Gastroesophageal sphincter (tissue), 4 donors: ENCODE data around the gene OR5K2. TPM values are rescaled to one million over a fixed set of nuclear protein-coding genes. Genes with fewer than 3 reads are reported as not detected.

ENCODE experiments used
- ATAC-seq: fragments of 150-250 bp; one replicate; pipeline ENCODE4 v1.9.1; 2016; ENCODE audit warnings: mild to moderate bottlenecking, moderate library complexity
- H3K27ac ChIP-seq, 4 donors: fragments of 200-600 bp; sonication (generic) in 3 of 4; 1 replicate in 3 of 4; 2 replicates in 1 of 4; pipeline ENCODE4 v1.5.1; 2016 to 2019
- H3K27me3 ChIP-seq: fragments of 200-600 bp; sonication (generic); one replicate; pipeline ENCODE4 v1.5.1; 2019
- H3K36me3 ChIP-seq, 2 donors: fragments of 200-600 bp; sonication (generic); one replicate each; pipeline ENCODE4 v1.5.1; 2019; ENCODE audit warnings: control low read depth in 1 of 2
- H3K4me1 ChIP-seq, 3 donors: fragments of 200-600 bp; sonication (generic); 1 replicate in 2 of 3; 2 replicates in 1 of 3; pipeline ENCODE4 v1.5.1; 2016 to 2019; ENCODE audit warnings: control low read depth in 2 of 3
- H3K4me3 ChIP-seq, 2 donors: fragments of 200-600 bp; sonication (generic); one replicate each; pipeline ENCODE4 v1.5.1; 2019; ENCODE audit warnings: mild to moderate bottlenecking in 1 of 2, moderate library complexity in 1 of 2
- H3K9me3 ChIP-seq, 3 donors: fragments of 200-600 bp; sonication (generic); one replicate each; pipeline ENCODE4 v1.5.1; 2017 to 2019; ENCODE audit warnings: control low read depth in 2 of 3
- CTCF ChIP-seq, 4 experiments: fragments of 200-600 bp in 2 of 4; fragments of 450-650 bp in 2 of 4; sonication (generic) in 1 of 4; IDR thresholded peaks; one replicate each; pipeline ENCODE4 v1.5.1; 2017 to 2019; ENCODE audit warnings: antibody characterized with exemption in 4 of 4, mild to moderate bottlenecking in 2 of 4, moderate library complexity in 2 of 4
- EP300 ChIP-seq: sonication (generic); formaldehyde crosslinking; IDR thresholded peaks from one replicate; pipeline ENCODE4 v1.6.1; 2017; ENCODE audit warnings: antibody characterized with exemption, mild to moderate bottlenecking
- POLR2A ChIP-seq, 2 donors: fragments of 450-650 bp; IDR thresholded peaks; one replicate each; pipeline ENCODE4 v1.6.1; 2017; ENCODE audit warnings: antibody characterized with exemption in 2 of 2, mild to moderate bottlenecking in 2 of 2, moderate library complexity in 1 of 2
- POLR2AphosphoS5 ChIP-seq: sonication (generic); formaldehyde crosslinking; IDR thresholded peaks from one replicate; pipeline ENCODE4 v1.6.1; 2017; ENCODE audit warnings: antibody characterized with exemption
- WGBS, 2 donors: methylation state at CpG; one replicate each; pipeline ENCODE4 v1.1.5; 2018; ENCODE audit warnings: low coverage in 1 of 2; 5-methylcytosine and 5-hydroxymethylcytosine counted together
- total RNA-seq, 4 donors: library from RNA; depleted of rRNA; stranded (reverse); fragments of >200 nt; gene quantifications; one replicate each; pipeline ENCODE4 v1.1.0, GENCODE V29; 2016

OR5K2 gene
- total RNA-seq, 4 donors from 2014 or later = not detected

GRCh38 chr3:98457543-98457942 is 39.9 kb upstream of the OR5K2 start:
- H3K27me3 ChIP-seq = no peaks in the 10 kb centered on the region
- ATAC-seq = no peak
- no peaks in the 10 kb centered on the region for H3K4me1 ChIP-seq
- no peaks in the 10 kb centered on the region for H3K36me3 ChIP-seq
- peaks cover 0 to 15% (median 0%) of the 10 kb centered on the region in 3 donors for H3K9me3 ChIP-seq
- no peak for TF ChIP-seq POLR2AphosphoS5
- no peak for TF ChIP-seq POLR2A (IDR thresholded peaks at IDR 0.05)
- TF ChIP-seq EP300 = no peak
- TF ChIP-seq CTCF (IDR thresholded peaks at IDR 0.05) = no peak
- H3K27ac ChIP-seq = no peak overlapping the region
- 82 to 84% methylated on average over 2 of the region's 2 CpGs for WGBS, 2 donors
- no peak overlapping the region for H3K4me3 ChIP-seq

- Histone ChIP-seq H3K27ac (no peak overlapping the region), H3K27me3 (no peaks in the 10 kb centered on the region), H3K4me1 (no peaks in the 10 kb centered on the region), H3K9me3 (peaks cover 0 to 28% (median 0%) of the 10 kb centered on the region in 3 donors), H3K4me3 (no peak overlapping the region), H3K36me3 (no peaks in the 10 kb centered on the region)
- TF ChIP-seq POLR2AphosphoS5 = no peak
- TF ChIP-seq CTCF (IDR thresholded peaks at IDR 0.05) = no peak
- TF ChIP-seq POLR2A (IDR thresholded peaks at IDR 0.05) = no peak
- TF ChIP-seq EP300 = no peak
- no peak for ATAC-seq
These were observed 37.3 kb upstream of the OR5K2 start for GRCh38 chr3:98460220-98460619.

- Histone ChIP-seq H3K4me1 (no peaks in the 10 kb centered on the region), H3K27ac (no peak within 1 kb of the TSS), H3K9me3 (peaks cover 0 to 23% (median 0%) of the 10 kb centered on the region in 3 donors), H3K36me3 (no peaks in the 10 kb centered on the region), H3K27me3 (no peaks in the 10 kb centered on the region), H3K4me3 (no peak within 1 kb of the TSS)
- WGBS, 2 donors = 63 to 100% methylated on average over 1 of the region's 1 CpG
- TF ChIP-seq POLR2AphosphoS5 (no peak), EP300 (no peak), POLR2A (IDR thresholded peaks at IDR 0.05) (no peak), CTCF (IDR thresholded peaks at IDR 0.05) (no peak)
- no peak for ATAC-seq
These were observed 34.6 kb upstream of the OR5K2 start, which contains the start of gene OR5K1 for GRCh38 chr3:98462901-98463300. OR5K1 (plus strand) TSS chr3:98463201; CDS start chr3:98469577, 6,376 bp downstream.

GRCh38 chr3:98482717-98483482 is 14.6 kb upstream of the OR5K2 start:
- peaks cover 0 to 69% (median 0%) of the 10 kb centered on the region in 3 donors for H3K9me3 ChIP-seq
- H3K36me3 ChIP-seq = no peaks in the 10 kb centered on the region
- H3K4me3 ChIP-seq = no peak overlapping the region
- no peaks in the 10 kb centered on the region for H3K27me3 ChIP-seq
- H3K4me1 ChIP-seq = no peaks in the 10 kb centered on the region
- TF ChIP-seq POLR2AphosphoS5 (no peak), EP300 (no peak), POLR2A (IDR thresholded peaks at IDR 0.05) (no peak), CTCF (IDR thresholded peaks at IDR 0.05) (no peak)
- 91 to 100% methylated on average over 1 to 2 of the region's 3 CpGs for WGBS, 2 donors
- no peak overlapping the region for H3K27ac ChIP-seq
- ATAC-seq = no peak

- ATAC-seq = no peak
- no peaks in the 10 kb centered on the region for H3K4me1 ChIP-seq
- WGBS, 2 donors = 68 to 77% methylated on average over 3 of the region's 3 CpGs
- no peaks in the 10 kb centered on the region for H3K27me3 ChIP-seq
- H3K9me3 ChIP-seq = peaks cover 0 to 69% (median 0%) of the 10 kb centered on the region in 3 donors
- H3K4me3 ChIP-seq = no peak overlapping the region
- no peak overlapping the region for H3K27ac ChIP-seq
- H3K36me3 ChIP-seq = no peaks in the 10 kb centered on the region
- no peak for TF ChIP-seq CTCF (IDR thresholded peaks at IDR 0.05)
- TF ChIP-seq POLR2A (IDR thresholded peaks at IDR 0.05) = no peak
- no peak for TF ChIP-seq EP300
- TF ChIP-seq POLR2AphosphoS5 = no peak
These were observed 13.9 kb upstream of the OR5K2 start for GRCh38 chr3:98483626-98484025.
